GM19328 (cell line): ENCODE data around the gene PRR14.
"Not testable (repeated sequence)": the region's sequence is repeated elsewhere in the genome, so short reads cannot be mapped to it uniquely, and the experiment has no call there.

ENCODE experiments used
- ATAC-seq: cut with Tn5 transposase; IDR thresholded peaks from one replicate; pipeline ENCODE4 v1.9.1; 2021; ENCODE audit warnings: mild to moderate bottlenecking, moderate library complexity; ENCODE audit not compliant: unreplicated experiment

Gene PRR14

DNA sequence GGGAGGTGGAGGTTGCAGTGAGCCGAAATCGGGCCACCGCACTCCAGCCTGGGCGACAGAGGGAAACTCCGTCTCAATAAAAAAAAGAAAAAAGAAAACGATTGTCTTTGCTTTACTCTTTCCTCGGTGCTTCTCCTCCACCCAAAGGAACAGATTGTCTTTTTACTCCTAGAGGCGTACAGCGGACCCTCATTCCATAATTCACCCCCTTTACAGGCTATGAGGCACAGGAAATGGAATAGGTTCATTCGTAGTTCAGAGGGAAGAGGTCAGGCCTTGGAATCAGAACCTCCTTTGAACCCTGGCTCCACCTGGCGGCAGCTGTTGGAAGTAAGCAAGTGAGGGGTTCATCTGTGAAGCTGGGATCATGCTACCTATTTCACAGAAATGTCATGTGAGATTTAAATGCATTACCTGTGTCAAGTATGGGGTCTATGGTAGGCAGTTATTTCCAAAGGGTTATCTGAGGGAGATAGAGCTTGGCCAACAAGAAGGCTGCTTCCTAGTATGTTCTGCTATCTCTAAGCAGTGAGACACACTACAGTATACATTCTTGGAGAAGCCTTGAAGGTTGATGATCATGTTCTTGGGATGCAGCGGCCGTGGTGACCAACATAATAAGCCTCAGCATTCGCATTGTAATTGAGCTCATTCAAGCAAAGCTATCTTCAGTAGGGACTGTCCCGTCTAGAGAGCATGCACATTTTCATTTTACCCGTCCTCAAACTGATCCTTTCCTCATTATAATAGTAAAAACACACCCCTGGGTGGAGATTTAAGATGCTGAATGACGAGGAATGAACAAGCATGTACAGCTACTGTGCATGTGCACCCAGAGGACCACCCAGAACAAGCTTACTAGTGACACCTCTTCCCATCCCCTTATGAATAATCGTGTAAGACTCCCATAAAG lies 21.9 kb upstream of the PRR14 start:
- no peak for ATAC-seq

DNA sequence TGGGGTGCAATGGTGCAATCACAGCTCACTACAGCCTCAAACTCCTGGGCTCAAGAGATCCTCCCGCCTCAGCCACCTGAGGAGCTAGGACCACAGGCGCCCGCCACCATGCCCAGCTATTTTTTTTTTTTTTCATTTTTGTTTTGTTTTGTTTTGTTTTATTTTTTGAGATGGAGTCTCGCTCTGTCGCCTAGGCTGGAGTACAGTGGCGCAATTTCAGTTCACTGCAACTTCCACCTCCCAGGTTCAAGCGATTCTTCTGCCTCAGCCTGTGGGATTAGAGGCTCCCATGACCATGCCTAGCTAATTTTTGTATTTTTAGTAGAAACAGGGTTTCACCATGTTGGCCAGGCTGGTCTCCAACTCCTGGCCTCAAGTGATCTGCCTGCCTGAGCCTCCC lies 18.3 kb upstream of the PRR14 start:
- ATAC-seq: not testable (repeated sequence)

DNA sequence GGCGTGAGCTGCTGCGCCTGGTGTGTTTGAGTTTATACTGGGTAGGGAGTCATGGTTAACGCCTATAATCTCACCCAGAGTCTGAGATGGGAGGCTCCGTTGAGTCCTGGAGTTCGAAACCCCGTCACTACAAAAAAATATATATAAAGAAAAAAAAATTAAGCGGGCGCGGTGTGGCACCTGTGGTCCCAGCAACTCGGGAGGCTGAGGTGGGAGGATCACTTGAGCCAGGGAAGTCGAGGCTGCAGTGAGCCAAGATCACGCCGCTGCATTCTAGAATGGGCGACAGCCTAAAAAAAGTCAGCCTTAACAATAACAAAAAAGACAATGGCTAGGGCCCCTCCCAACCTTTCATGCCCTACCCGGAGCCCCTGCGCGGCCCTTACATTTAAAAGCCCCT lies 17.2 kb upstream of the PRR14 start:
- ATAC-seq: no peak

DNA sequence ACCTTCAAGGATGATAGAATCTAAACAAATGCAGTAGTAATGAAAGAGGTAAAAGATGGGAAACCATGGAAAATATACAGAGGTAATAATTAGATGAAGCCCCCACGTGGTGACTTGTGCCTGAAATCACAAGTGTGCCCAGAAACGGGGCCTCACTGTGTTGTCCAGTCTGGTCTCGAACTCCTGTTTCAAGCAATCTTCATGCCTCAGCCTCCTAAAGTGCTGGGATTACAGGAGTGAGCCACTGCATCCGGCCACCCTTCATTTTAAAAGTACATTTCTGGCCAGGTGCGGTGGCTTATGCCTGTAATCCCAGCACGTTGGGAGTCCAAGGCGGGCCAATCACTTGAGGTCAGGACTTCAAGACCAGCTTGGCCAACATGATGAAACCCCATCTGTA lies 14.2 kb upstream of the PRR14 start:
- no peak for ATAC-seq

DNA sequence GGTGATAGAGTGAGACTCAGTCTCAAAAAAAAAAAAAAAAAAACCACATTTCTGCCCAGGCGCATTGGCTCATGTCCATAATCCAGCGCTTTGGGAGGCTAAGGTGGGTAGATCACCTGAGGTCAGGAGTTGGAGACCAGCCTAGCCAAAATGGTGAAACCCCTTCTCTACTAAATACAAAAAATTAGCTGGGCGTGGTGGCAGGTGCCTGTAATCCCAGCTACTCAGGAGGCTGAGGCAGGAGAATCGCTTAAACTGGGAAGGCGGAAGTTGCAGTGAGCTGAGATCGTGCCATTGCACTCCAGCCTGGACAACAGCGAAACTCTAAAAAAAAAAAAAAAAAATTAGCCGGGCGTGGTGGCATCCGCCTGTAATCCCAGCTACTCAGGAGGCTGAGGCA lies 13.6 kb upstream of the PRR14 start:
- ATAC-seq: not testable (repeated sequence)

DNA sequence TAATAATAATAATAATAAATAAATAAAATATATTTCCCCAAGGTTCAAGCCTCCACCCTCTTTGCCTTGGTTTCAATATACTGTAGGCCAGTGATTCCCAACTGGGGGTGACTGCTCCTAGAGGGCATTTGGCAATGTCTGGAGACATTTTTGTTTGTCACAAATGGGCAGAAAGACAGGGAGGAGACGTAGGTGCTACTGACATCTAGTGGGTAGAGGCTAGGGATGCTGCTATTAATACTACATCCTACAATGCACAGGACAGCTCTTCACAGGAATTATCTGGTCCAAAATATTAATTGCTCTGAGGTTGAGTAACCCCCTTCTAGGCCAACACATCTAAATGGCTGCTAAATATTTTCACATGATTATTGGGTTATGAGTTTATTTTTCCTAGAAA lies 12.8 kb upstream of the PRR14 start:
- ATAC-seq: no peak

DNA sequence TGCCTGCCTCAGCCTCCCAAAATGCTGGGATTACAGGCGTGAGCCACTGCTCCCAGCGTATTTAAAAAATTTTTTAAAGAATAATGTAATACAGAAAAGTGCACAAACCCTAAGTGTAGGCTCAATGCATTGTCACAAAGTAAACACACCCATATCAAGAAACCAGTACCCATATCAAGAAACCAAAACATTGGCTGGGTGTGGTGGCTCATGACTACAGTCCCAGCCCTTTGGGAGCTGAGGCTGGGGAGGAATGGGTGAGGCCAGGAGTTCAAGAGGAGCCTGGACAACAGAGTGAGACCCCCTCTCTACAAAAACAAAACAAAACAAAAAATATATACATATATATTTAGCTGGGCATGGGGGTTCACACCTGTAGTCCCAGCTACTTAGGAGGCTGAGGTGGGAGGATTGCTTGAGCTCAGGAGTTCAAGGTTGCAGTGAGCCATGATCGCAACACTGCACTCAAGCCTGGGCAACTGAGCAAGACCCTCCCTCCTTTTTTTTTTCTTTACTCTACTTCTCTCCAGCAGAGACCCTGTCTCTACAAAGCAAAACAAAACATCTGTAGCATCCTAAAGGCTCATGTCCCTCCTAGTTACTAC lies 9.3 kb upstream of the PRR14 start:
- no peak for ATAC-seq

DNA sequence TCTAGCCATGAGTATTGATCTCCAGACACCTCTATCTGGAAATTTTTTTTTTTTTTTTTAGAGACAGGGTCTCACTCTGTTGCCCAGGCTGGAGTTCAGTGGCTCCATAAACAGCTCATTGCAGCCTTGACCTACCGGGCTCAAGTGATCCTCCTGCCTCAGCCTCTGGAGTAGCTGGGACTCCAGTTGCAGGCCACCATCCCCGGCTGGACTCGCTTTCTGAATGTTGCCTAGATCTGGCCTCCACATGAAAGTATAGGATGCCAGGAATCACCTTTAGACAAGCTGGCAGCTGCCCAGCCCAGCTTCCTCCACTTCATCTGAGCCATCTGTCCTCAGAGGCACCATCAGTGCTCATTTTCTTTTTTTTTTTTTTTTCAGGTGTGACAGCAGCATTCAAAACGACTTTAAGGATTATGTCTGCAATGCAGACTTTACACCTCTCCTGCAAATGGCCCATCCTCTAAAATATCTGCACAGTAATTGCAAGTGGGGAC lies 6.4 kb upstream of the PRR14 start:
- no peak for ATAC-seq

DNA sequence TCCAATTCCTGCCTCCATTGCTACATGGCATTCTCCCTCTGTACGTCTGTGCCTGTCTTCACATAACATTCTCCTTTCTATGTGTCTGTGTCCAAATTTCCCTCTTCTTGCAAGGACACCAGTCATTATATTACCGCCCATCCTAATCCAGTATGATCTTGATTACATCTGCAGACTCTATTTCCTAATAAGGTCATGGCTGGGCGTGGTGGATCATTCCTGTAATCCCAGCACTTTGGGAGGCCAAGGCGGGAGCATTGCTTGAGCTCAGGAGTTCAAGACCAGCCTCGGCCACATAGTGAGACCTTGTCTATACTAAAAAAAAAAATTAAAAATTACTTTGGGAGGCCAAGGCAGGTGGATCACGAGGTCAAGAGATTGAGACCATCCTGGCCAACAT lies 5.0 kb upstream of the PRR14 start:
- ATAC-seq: no peak

DNA sequence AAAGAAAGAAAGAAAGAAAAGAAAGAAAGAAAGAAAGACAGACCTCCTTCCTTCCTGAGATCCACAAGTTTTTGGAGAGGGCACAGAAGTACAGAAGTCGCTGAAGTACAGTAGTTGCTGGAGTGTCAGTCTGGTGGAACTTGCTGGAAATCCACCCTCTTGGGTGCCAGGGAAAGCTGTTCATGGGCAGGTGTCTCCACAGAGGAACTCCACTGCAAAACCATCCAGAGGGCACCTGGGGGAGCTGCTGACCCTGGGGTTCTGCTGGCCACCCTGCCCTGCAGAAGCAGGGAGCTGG lies 3.5 kb upstream of the PRR14 start:
- ATAC-seq: no peak

DNA sequence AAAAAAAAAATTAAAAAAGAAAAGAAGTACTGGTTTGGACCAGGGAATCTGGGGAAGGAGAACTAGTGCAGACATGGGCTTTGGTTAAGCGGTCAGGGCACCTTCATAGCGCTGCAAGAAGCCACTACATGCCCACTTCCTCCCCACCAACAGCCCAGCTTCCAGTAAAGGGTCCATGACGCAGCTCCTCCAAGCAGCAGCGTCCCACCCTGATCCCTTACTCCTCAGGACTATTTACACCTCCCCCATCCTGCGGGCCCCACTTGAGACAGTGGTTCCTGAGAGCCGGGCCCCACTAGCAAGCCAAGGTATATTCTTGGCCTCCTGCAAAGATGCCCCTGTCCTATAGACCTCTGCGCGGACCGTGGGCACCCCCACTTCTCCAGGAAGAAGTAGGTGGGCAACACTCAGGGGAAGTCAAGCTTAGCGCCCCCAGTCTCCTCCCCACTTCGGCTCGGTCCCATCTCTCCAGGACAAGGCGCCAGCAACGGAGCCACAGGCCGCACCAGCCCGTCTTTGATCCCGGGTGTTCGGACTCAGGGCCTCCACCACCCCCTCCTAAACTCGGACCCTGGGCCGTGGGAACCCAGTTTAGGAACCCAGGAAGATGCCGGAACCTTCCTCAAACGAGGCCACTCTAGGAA lies 913 bp upstream of the PRR14 start:
- ATAC-seq: no peak

DNA sequence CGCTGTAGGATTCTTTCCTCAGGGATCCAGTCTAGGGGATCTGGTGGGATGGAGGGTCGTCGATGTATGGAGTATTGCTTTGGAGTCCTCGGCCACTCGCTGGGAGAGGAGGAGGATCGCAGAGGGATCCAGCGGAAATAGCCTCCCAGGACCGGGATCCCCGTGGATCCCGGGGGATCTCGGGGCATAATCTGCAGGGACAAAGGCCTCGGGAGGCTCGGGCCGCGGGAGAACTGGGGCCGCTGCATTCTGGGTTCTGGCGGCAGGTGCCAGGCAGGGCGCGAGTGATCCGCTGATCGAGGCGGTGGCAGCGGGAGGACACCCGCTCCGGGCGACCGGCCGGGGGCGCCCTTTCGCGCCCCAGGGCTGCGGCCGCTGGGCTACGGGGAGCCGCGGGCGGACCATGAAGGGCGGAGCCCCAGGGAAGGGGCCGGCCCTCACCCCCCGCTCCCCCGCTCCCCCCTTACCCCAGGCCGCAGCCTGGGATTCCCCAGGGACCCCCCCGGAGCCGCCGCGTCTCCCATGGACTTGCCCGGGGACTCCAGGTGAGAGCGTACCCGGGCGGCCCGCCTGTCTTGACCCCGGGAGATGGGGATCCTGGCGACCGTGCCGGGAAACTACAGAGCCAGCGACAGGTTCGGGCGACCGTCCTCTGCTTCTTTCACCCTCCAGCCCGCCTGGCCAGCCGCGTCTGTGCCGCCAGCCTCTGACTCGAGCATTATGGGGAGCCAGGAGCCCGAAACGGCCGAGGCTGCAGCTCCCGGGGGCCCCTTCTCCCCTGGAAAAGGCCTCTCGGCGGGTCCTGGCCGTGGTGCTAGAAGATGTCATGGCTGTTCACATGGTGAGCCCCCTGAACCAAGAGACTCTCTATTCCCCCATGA lies 604 bp downstream of the PRR14 start:
- peak; percentile 45 for ATAC-seq

DNA sequence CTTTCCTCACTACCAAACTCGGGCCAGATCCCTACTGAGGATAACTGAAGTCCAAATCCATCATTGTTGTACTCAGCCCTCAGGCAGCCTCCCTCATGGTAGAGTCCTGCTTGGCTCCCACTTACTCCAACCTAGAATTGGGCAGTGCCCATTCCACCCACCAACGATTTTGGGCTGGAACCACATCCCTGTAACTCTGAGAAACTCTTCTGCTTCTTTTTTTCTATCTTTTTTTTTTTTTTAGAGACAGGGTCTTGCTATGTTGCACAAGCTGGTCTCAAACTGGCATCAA lies 1.2 kb downstream of the PRR14 start:
- ATAC-seq: no peak

DNA sequence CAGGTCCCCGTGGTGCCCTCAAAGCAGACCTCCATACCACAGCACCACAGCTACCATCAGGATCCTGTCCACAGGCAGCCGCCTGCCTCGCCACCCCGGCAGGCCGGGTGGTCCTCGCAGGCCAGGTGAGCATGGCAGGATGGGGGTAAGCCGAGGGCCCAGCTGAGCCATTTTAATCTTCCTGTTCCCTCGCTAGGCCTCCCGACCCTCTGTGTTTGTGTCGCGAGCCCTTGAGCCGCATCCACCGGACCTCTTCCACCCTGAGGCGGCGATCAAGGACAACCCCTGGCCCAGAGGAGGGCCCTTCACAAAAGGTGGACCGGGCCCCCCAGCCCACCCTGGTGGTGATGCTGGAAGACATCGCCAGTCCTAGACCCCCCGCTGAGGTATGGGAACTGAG lies 2.0 kb downstream of the PRR14 start:
- ATAC-seq: no peak

DNA sequence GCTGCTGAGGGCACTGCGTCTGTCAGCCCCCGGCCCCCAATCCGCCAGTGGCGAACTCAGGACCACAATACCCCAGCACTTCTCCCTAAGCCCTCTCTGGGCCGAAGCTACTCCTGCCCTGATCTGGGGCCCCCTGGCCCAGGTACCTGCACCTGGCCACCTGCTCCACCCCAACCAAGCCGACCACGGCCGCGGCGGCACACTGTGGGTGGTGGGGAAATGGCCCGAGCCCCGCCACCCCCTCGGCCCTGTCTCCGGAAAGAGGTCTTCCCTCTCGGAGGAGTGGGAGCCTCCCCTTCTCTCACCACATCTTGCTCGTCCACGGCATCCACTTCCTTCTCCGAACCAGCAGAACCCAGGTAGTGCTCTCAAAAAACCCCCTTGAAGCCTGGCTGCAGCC lies 4.1 kb downstream of the PRR14 start:
- ATAC-seq: no peak

DNA sequence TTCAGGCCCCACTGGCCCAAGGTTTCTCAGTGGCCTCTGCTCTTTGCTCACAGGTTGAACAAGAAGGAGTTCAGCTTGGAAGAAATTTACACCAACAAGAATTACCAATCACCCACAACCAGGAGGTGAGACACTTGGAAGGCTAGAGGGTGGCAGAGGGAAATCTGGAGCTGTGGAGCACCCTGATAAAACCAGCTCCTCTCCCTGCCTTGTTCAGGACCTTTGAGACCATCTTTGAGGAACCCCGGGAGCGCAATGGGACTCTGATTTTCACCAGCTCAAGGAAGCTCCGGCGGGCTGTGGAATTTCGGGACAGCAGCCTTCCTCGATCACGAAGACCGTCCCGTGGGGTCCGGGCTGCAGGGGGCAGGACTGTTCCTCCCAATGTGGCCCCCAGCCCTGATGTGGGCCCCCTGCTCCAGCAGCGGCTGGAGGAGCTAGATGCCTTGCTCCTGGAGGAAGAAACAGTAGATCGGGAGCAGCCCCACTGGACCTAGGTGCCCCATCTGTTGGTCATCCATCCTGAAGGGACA lies 5.1 kb downstream of the PRR14 start:
- no peak for ATAC-seq

DNA sequence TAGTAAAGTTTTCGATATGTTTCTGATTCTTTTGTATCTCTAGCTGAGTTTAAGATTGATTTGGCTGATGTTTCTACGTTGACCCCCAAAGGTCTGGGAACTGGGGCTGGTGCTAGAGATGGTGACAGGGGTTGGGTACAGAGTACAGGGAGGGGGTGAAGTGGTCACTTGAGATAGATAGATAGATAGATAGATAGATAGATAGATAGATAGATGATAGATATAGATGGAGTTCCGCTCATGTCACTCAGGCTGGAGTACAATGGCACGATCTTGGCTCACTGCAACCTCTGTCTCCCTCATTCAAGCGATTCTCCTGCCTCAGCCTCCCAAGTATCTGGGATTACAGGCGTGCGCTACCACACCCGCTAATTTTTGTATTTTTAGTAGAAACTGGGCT lies 5.6 kb downstream of the PRR14 start:
- no peak for ATAC-seq

DNA sequence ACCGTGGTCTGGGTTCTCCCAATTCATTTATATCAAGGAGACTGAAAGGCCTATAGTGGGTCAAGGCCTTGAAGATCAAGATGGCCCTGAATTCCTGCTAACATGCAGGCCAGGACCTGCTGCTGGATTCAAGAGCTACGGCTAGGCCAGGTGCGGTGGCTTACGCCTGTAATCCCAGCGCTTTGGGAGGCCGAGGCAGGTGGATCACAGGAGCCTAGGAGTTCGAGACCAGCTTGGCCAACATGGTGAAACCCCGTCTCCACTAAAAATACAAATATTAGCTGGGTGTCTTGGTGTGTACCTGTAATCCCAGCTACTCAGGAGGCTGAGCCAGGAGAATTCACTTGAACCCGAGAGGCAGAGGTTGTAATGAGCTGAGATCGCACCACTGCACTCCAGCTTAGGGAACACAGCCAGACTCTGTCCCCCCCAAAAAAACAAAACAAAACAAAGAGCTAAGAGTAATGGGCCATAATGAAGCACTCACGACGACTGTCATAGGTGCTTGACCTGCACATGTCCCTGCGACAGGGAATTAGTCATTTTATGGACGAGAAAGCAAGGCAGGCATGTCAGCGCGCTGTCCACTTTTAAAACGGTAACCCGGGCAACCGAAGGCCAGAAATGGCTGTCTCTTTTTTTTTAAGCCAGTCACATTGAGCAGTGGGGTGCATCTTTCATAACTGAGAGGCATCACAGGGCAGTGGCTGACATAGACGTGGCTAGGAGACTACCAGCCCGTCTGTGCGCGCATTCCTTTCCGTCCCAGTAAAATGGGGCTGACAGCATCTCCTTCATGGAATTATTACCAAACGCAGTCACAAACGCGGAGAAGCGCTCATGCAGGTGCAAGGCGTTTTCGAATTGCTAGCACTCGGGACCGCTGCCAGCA lies 6.5 kb downstream of the PRR14 start:
- no peak for ATAC-seq

DNA sequence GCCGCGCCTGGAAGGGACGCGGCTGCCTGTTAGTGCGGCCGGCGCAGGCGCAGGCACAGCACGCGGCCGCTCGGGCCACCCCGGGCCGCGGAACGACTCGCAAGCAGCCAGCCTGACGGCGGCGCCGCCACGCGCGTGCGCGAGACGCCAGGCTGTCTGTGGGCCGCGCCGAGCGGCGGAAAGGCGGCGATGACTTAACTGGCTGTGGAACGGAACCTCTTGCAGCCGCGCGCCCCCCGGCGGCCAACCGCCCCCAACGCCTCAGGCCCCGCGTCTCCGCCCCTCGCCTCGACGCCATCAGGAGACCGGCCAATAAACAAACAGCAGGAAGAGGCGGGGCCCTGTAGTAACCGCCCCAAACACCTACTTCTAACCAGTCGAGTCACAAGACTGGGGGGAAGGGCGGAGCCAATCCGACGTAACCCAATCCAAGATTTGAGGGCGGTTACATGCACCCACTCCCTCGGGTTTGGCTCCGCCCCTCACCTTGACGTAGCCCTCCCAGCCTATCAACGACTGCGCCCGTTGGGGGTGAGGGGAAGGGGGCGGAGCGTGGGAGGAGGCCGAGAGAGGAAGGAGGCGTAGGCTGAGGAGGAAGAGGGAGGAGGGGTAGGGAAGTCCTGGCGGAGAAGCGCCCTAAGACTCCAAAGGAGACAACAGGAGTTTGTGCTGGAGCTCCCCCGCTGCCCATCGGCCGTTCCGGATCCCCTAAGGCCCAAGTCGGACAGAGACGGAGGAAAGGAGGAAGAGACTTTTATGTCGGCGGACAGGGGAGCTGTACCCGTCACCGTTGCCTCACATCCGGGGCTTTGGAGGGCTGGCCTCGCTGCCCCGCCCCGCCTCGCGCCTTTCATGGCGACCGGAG lies 7.3 kb downstream of the PRR14 start, which contains the start of gene FBRS:
Gene FBRS, plus strand, starts transcription at position 566 of the 865 bp plus-strand sequence. CDS start 1,088 bp downstream, outside the sequence.
- ATAC-seq: peak; percentile 67
